RWPE2 (cell line): ENCODE data around the gene NRXN2.

Source experiments
- ATAC-seq: fragments of 200-7000 bp; cut with Tn5 transposase; 3 replicates; pipeline ENCODE4 v1.9.1; 2021; ENCODE audit warnings: low read depth
- DNase-seq: peaks from one replicate; pipeline ENCODE4 v3.0.0-alpha.2; 2020; ENCODE audit warnings: low spot score
- H3K27ac ChIP-seq: fragments of 450-650 bp; 2 replicates; pipeline ENCODE4 v1.5.1; 2017; ENCODE audit warnings: mild to moderate bottlenecking; ENCODE audit not compliant: poor library complexity, severe bottlenecking
- H3K27me3 ChIP-seq: fragments of 250-450 bp; sonication (Bioruptor Pico); 2 replicates; pipeline ENCODE4 v1.5.1; 2021; ENCODE audit warnings: mild to moderate bottlenecking, moderate library complexity; ENCODE audit not compliant: insufficient read depth, poor library complexity, severe bottlenecking
- H3K36me3 ChIP-seq: fragments of 250-450 bp; sonication (Bioruptor Pico); 2 replicates; pipeline ENCODE4 v1.5.1; 2020; ENCODE audit warnings: low read depth, mild to moderate bottlenecking, moderate library complexity
- H3K4me1 ChIP-seq: fragments of 250-450 bp; sonication (Bioruptor Pico); 2 replicates; pipeline ENCODE4 v1.5.1; 2021; ENCODE audit warnings: mild to moderate bottlenecking, moderate library complexity; ENCODE audit not compliant: insufficient read depth, poor library complexity, severe bottlenecking
- H3K4me3 ChIP-seq: fragments of 250-450 bp; sonication (Bioruptor Pico); 2 replicates; pipeline ENCODE4 v1.5.1; 2021; ENCODE audit warnings: mild to moderate bottlenecking, moderate library complexity; ENCODE audit not compliant: severe bottlenecking
- H3K9me3 ChIP-seq: fragments of 250-450 bp; sonication (Bioruptor Pico); 2 replicates; pipeline ENCODE4 v1.5.1; 2021; ENCODE audit warnings: mild to moderate bottlenecking, moderate library complexity; ENCODE audit not compliant: severe bottlenecking
- TF ChIP-seq, protein P1 (sequence below): fragments of 450-650 bp; IDR thresholded peaks from one replicate; pipeline ENCODE4 v1.5.1; 2017; ENCODE audit warnings: mild to moderate bottlenecking, moderate library complexity; ENCODE audit not compliant: poor library complexity, severe bottlenecking

The NRXN2 gene

GRCh38 chr11:64723907-64724862, 1.2 kb upstream of the NRXN2 start:
- no peaks in the 10 kb centered on the region for H3K9me3 ChIP-seq
- DNase-seq, result no peak
- ATAC-seq, result no peak
- H3K4me1 ChIP-seq, result no peaks in the 10 kb centered on the region
- no peak overlapping the region for H3K27ac ChIP-seq
- H3K36me3 ChIP-seq, result no peaks in the 10 kb centered on the region
- no peak overlapping the region for H3K4me3 ChIP-seq
- peaks cover 23% of the 10 kb centered on the region for H3K27me3 ChIP-seq
- TF ChIP-seq, protein P1, sequence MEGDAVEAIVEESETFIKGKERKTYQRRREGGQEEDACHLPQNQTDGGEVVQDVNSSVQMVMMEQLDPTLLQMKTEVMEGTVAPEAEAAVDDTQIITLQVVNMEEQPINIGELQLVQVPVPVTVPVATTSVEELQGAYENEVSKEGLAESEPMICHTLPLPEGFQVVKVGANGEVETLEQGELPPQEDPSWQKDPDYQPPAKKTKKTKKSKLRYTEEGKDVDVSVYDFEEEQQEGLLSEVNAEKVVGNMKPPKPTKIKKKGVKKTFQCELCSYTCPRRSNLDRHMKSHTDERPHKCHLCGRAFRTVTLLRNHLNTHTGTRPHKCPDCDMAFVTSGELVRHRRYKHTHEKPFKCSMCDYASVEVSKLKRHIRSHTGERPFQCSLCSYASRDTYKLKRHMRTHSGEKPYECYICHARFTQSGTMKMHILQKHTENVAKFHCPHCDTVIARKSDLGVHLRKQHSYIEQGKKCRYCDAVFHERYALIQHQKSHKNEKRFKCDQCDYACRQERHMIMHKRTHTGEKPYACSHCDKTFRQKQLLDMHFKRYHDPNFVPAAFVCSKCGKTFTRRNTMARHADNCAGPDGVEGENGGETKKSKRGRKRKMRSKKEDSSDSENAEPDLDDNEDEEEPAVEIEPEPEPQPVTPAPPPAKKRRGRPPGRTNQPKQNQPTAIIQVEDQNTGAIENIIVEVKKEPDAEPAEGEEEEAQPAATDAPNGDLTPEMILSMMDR, result no peak

DNA sequence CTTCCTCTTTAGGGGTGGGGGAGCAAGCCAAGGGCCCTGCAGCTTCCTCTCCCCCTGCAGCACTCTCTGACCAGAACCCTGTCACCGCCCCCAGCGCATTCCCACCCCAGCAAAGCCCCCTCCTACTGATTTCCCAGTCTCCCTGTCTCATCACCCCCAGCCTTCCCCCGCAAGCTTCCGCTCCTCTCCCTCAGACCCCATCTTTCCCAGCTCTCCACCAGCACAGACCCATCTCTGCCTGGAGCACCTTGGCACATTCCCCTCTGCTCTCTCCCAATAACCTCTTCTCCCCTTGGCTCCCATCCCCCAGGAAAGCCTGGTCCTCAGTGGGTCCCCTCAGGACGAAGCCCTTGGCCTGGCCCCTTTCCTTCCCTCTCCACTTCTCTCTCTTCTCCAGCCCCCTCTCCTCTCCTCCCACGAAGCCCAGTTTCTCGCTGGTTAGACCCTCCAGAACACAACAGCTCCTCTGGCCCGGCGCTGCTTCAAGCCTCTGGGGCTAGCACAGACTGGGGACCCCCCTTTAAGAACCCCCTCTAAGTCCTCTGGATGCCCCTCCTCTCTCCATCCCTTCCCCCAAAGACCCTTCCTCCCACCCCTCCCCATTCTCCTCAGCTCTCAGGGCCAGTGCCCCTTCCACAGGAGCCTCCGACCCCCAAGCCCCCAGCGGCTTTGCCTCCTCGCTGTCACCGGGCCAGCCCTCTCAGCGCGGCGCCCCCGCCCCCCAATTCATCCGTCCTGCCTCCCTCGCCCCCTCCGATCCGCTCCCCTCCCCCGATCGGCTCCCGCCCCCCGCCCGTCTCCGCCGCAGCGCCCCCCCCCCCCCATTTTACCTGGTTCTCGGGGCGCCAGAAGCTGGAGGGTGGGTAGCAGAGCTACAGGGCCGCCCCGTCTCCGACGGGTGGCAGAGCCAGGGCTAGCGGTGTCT, 594 bp downstream of the NRXN2 start:
- TF ChIP-seq, protein P1, result no peak
- Histone ChIP-seq H3K27ac (no peak overlapping the region), H3K4me1 (no peaks in the 10 kb centered on the region), H3K4me3 (no peak overlapping the region), H3K27me3 (peaks cover 41% of the 10 kb centered on the region), H3K36me3 (no peaks in the 10 kb centered on the region), H3K9me3 (no peaks in the 10 kb centered on the region)
- DNase-seq (no peak), ATAC-seq (no peak)

- no peak overlapping the region for H3K4me3 ChIP-seq
- no peaks in the 10 kb centered on the region for H3K9me3 ChIP-seq
- no peak for ATAC-seq
- no peaks in the 10 kb centered on the region for H3K4me1 ChIP-seq
- DNase-seq, result no peak
- TF ChIP-seq, protein P1, result no peak
- H3K36me3 ChIP-seq, result no peaks in the 10 kb centered on the region
- H3K27me3 ChIP-seq, result peaks cover 47% of the 10 kb centered on the region
- H3K27ac ChIP-seq, result no peak overlapping the region
These were observed 1.7 kb downstream of the NRXN2 start for GRCh38 chr11:64721359-64721699.

GRCh38 chr11:64720640-64721358, 2.2 kb downstream of the NRXN2 start:
- peaks cover 50% of the 10 kb centered on the region for H3K27me3 ChIP-seq
- H3K9me3 ChIP-seq, result no peaks in the 10 kb centered on the region
- peak; percentile 52 for DNase-seq
- H3K27ac ChIP-seq, result no peak overlapping the region
- H3K36me3 ChIP-seq, result no peaks in the 10 kb centered on the region
- TF ChIP-seq, protein P1, result no peak
- H3K4me3 ChIP-seq, result no peak overlapping the region
- H3K4me1 ChIP-seq, result no peaks in the 10 kb centered on the region
- no peak for ATAC-seq
